HCT116 (cell line): ENCODE results near the gene MOG. TPM values are rescaled to one million over a fixed set of nuclear protein-coding genes. Genes with fewer than 3 reads are reported as not detected.

Experiments used
- ATAC-seq: fragments of 200-7000 bp; cut with Tn5 transposase; 2 replicates; pipeline ENCODE4 v1.9.1; 2020; ENCODE audit warnings: mild to moderate bottlenecking, moderate library complexity
- BruUV-seq: library from RNA; stranded (reverse); fragments of 400-500 nt; replicated peaks from 2 replicates; lab custom pipeline; 2021; lab: Mats Ljungman, UMichigan
- CTCF ChIA-PET: fragments of 300-600 bp; sonication (Branson Sonifier 250); formaldehyde crosslinking; loops from one replicate; lab custom pipeline; 2021; ENCODE audit warnings: antibody characterized with exemption; lab: Charles Lee
- POLR2A ChIA-PET: fragments of 300-600, 350-600 bp; sonication (Branson Sonifier 250); formaldehyde crosslinking; loops from one replicate; lab custom pipeline; 2021; ENCODE audit warnings: antibody characterized with exemption; lab: Charles Lee
- RAD21 ChIA-PET, 2 experiments: fragments of 300-600 bp; sonication (Branson Sonifier 250); formaldehyde crosslinking; loops; one replicate each; lab custom pipeline; 2023; ENCODE audit warnings: low total read pairs in 2 of 2; ENCODE audit not compliant: uncharacterized antibody in 2 of 2, unreplicated experiment in 2 of 2, low non-redundant PET in 1 of 2; lab: Charles Lee
- DNase-seq: peaks from one replicate; pipeline ENCODE4 v3.0.0-alpha.2; 2010; ENCODE audit warnings: low read depth, low spot score
- H2AFZ ChIP-seq: fragments of 200-600 bp; shearing (Covaris generic), sonication (generic); 2 replicates; pipeline ENCODE4 v1.6.1; 2017; ENCODE audit warnings: low read depth, mixed run types, mixed read lengths, antibody characterized with exemption, low read length; ENCODE audit not compliant: poor library complexity, severe bottlenecking
- H3K27ac ChIP-seq: 2 replicates; pipeline ENCODE4 v1.5.1; 2012; ENCODE audit warnings: low read depth, low read length
- H3K27me3 ChIP-seq: fragments of 200-600 bp; sonication (generic); 2 replicates; pipeline ENCODE4 v1.6.1; 2016; ENCODE audit warnings: mixed run types, low read length, mixed read lengths; ENCODE audit not compliant: insufficient read depth
- H3K36me3 ChIP-seq, 2 experiments: fragments of 200-500 bp in 1 of 2; fragments of 200-600 bp in 1 of 2; sonication (Bioruptor generic) in 1 of 2; sonication (generic) in 1 of 2; 2 replicates each; pipeline versions ENCODE4 v1.5.1 to v1.6.1; 2014 to 2016; ENCODE audit warnings: low read length in 2 of 2, inconsistent platforms in 1 of 2, mixed read lengths in 1 of 2, mixed run types in 1 of 2; ENCODE audit not compliant: insufficient read depth in 2 of 2, control insufficient read depth in 1 of 2
- H3K4me1 ChIP-seq, 2 experiments: fragments of 200-600 bp in 1 of 2; sonication (generic) in 1 of 2; 2 replicates each; pipeline versions ENCODE4 v1.5.1 to v1.6.1; 2012 to 2017; ENCODE audit warnings: low read length in 2 of 2, inconsistent platforms in 1 of 2, mild to moderate bottlenecking in 1 of 2, mixed read lengths in 1 of 2, mixed run types in 1 of 2, moderate library complexity in 1 of 2; ENCODE audit not compliant: insufficient read depth in 2 of 2, control insufficient read depth in 1 of 2
- H3K4me2 ChIP-seq: fragments of 200-600 bp; sonication (generic); 2 replicates; pipeline ENCODE4 v1.6.1; 2017; ENCODE audit warnings: mixed run types, low read length, mixed read lengths
- H3K4me3 ChIP-seq, 2 experiments: fragments of 200-600 bp in 1 of 2; sonication (generic) in 1 of 2; replicated peaks in 1 of 2; 2 replicates each; pipeline ENCODE4 v1.5.1; 2011 to 2016; ENCODE audit warnings: low read length in 2 of 2, control low read depth in 1 of 2, low read depth in 1 of 2, mild to moderate bottlenecking in 1 of 2, mixed read lengths in 1 of 2, mixed run types in 1 of 2
- H3K79me2 ChIP-seq: fragments of 200-600 bp; sonication (generic); 2 replicates; pipeline ENCODE4 v1.6.1; 2017; ENCODE audit warnings: mild to moderate bottlenecking, mixed run types, low read length, moderate library complexity, mixed read lengths; ENCODE audit not compliant: insufficient read depth
- H3K9ac ChIP-seq: fragments of 200-600 bp; sonication (generic); 2 replicates; pipeline ENCODE4 v1.6.1; 2016; ENCODE audit warnings: low read length, mixed read lengths
- H3K9me2 ChIP-seq: fragments of 200-600 bp; sonication (generic), shearing (Covaris generic); 2 replicates; pipeline ENCODE4 v1.6.1; 2017; ENCODE audit warnings: mixed run types, mild to moderate bottlenecking, moderate library complexity; ENCODE audit not compliant: insufficient read depth
- H3K9me3 ChIP-seq, 2 experiments: fragments of 200-500 bp in 1 of 2; fragments of 200-600 bp in 1 of 2; sonication (Bioruptor generic) in 1 of 2; sonication (generic) in 1 of 2; 2 replicates each; pipeline ENCODE4 v1.6.1; 2014 to 2017; ENCODE audit warnings: low read length in 2 of 2, mixed read lengths in 2 of 2, inconsistent platforms in 1 of 2, low read depth in 1 of 2, mild to moderate bottlenecking in 1 of 2, mixed run types in 1 of 2, moderate library complexity in 1 of 2; ENCODE audit not compliant: control insufficient read depth in 1 of 2, insufficient read depth in 1 of 2
- H4K20me1 ChIP-seq: fragments of 200-600 bp; sonication (generic), shearing (Covaris generic); 2 replicates; pipeline ENCODE4 v1.6.1; 2017; ENCODE audit warnings: mixed run types, mild to moderate bottlenecking, moderate library complexity; ENCODE audit not compliant: insufficient read depth
- SRF ChIP-seq: IDR thresholded peaks from 2 replicates; pipeline ENCODE4 v1.6.1; 2012; ENCODE audit warnings: low read depth
- ZNF274 ChIP-seq: fragments of 200-500 bp; sonication (Bioruptor generic); IDR thresholded peaks from 2 replicates; pipeline ENCODE4 v1.6.1; 2014; ENCODE audit warnings: mild to moderate bottlenecking, low read depth, low read length, inconsistent platforms
- intact Hi-C: fragments of 100-400 bp; cut with micrococcal nuclease; formaldehyde crosslinking; loops from 2 replicates; pipeline ENCODE4 v1.10.0; 2022
- total RNA-seq: library from RNA; stranded (reverse); gene quantifications from one replicate; pipeline ENCODE4 v1.2.1, GENCODE V29; 2021; ENCODE audit not compliant: unreplicated experiment
- TF ChIP-seq, protein P1 (sequence below): IDR thresholded peaks from 2 replicates; pipeline ENCODE4 v1.6.1; 2011; ENCODE audit warnings: mild to moderate bottlenecking, low read length, moderate library complexity; ENCODE audit not compliant: insufficient replicate concordance; ENCODE audit errors: extremely low read depth

Gene MOG
- total RNA-seq, 1 experiment from 2014 or later: not detected

DNA sequence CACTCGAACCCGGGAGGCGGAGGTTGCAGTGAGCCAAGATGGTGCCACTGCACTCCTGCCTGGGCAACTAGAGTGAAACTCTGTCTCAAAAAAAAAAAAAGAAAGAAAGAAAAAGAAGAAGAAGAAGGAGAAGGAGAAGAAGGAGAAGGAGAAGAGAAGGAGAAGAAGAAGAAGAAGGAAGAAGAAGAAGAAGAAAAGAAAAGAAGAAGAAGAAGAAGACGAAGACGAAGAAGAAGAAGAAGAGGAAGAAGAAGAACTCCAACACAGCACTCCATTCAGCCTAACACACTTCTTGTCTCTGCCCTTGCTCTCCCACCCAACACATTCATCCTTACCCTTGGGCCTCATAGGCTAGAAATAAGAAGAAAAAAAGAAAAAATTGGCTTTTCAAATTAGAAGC lies 17.1 kb downstream of the MOG start:
- ATAC-seq: no peak
- Histone ChIP-seq H3K4me3 (no peak overlapping the region), H3K9me2 (no peaks in the 10 kb centered on the region), H2AFZ (no peak overlapping the region)
- intact Hi-C loops: no loop called here
- no TSS peak for BruUV-seq
- TF ChIP-seq, protein P1, sequence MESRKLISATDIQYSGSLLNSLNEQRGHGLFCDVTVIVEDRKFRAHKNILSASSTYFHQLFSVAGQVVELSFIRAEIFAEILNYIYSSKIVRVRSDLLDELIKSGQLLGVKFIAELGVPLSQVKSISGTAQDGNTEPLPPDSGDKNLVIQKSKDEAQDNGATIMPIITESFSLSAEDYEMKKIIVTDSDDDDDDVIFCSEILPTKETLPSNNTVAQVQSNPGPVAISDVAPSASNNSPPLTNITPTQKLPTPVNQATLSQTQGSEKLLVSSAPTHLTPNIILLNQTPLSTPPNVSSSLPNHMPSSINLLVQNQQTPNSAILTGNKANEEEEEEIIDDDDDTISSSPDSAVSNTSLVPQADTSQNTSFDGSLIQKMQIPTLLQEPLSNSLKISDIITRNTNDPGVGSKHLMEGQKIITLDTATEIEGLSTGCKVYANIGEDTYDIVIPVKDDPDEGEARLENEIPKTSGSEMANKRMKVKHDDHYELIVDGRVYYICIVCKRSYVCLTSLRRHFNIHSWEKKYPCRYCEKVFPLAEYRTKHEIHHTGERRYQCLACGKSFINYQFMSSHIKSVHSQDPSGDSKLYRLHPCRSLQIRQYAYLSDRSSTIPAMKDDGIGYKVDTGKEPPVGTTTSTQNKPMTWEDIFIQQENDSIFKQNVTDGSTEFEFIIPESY: no peak
- no peak for TF ChIP-seq ZNF274
- TF ChIP-seq, all 23 proteins: peak for 0
- ChIA-PET POLR2A (no interaction called here), RAD21 (no interaction called here), CTCF (no interaction called here)
- Histone ChIP-seq H3K79me2 (no peaks in the 10 kb centered on the region), H4K20me1 (no peaks in the 10 kb centered on the region), H3K4me2 (no peak overlapping the region), H3K4me1 (peaks cover 0 to 7% of the 10 kb centered on the region in 2 experiments; a peak in 1 of 4 replicates), H3K9me3 (no peaks in the 10 kb centered on the region), H3K27me3 (no peaks in the 10 kb centered on the region), H3K36me3 (no peaks in the 10 kb centered on the region), H3K27ac (no peak overlapping the region), H3K9ac (no peak overlapping the region)
- DNase-seq: no peak

DNA sequence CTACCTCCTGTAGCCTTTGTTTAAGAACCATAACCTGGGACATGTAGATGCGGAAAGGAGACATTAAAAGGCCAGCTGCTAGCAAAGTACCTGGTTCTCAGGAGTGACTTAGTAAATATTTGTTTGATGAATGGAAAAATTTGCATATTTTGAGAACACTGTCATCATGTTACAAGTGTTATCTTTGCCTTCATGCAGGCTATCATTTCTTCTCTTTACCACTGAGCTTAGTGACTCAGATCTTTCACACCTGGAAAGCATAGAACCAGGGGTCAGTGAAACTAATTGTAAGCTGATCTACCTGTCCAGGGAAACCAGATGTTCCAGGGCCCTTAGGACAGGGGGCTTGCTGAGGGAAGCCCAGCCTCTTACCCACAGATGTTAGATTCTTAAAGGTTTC lies 18.7 kb downstream of the MOG start:
- Histone ChIP-seq H3K27me3 (no peaks in the 10 kb centered on the region), H3K9me3 (no peaks in the 10 kb centered on the region), H3K4me2 (no peak overlapping the region), H3K36me3 (no peaks in the 10 kb centered on the region), H3K4me1 (peaks cover 0 to 7% of the 10 kb centered on the region in 2 experiments; a peak in 1 of 4 replicates), H2AFZ (no peak overlapping the region), H3K4me3 (no peak overlapping the region), H3K9me2 (no peaks in the 10 kb centered on the region), H3K9ac (no peak overlapping the region), H4K20me1 (no peaks in the 10 kb centered on the region), H3K27ac (no peak overlapping the region), H3K79me2 (no peaks in the 10 kb centered on the region)
- ATAC-seq (no peak), DNase-seq (no peak)
- BruUV-seq: no TSS peak
- intact Hi-C loops: no loop called here
- ChIA-PET RAD21 (interaction anchor here (0.7 kb wide), 2 partner anchors 21 to 809 kb away, joined by 4 to 7 read pairs; no protein-coding TSS in a partner anchor), CTCF (interaction anchor here (1.7 kb wide), 1 partner anchor 22 kb away, joined by 6 read pairs; no protein-coding TSS in a partner anchor), POLR2A (no interaction called here)
- TF ChIP-seq SRF: no peak
